CMK (cell line): ENCODE measurements around the gene TXNDC16.
"Not testable (repeated sequence)": the region's sequence is repeated elsewhere in the genome, so short reads cannot be mapped to it uniquely, and the experiment has no call there.

Source experiments
- DNase-seq: peaks from one replicate; pipeline ENCODE4 v3.0.0-alpha.2; 2010; ENCODE audit warnings: low read depth

TXNDC16 gene

GRCh38 chr14:52552063-52552988, at the start of gene TXNDC16, which contains the start of gene GPR137C:
TSS of gene TXNDC16 (minus strand) at chr14:52552505. CDS start at chr14:52543557, 8,948 bp downstream.
TSS of gene GPR137C (plus strand) at chr14:52552836. CDS start at chr14:52553148, 312 bp downstream.
- peak; percentile 92 for DNase-seq

- DNase-seq, result no peak
These were observed 47.7 kb upstream of the TXNDC16 start for GRCh38 chr14:52599974-52600373.

GRCh38 chr14:52598568-52598967, 46.3 kb upstream of the TXNDC16 start:
- no peak for DNase-seq

- no peak for DNase-seq
These were observed 44.6 kb upstream of the TXNDC16 start for GRCh38 chr14:52596861-52597260.

- no peak for DNase-seq
These were observed 44.0 kb upstream of the TXNDC16 start for GRCh38 chr14:52596320-52596719.

GRCh38 chr14:52590318-52590717, 38.0 kb upstream of the TXNDC16 start:
- no peak for DNase-seq

- DNase-seq, result no peak
These were observed 37.3 kb upstream of the TXNDC16 start for GRCh38 chr14:52589646-52590045.

GRCh38 chr14:52583544-52583943, 31.2 kb upstream of the TXNDC16 start:
- DNase-seq, result no peak

- DNase-seq, result no peak
These were observed 23.6 kb upstream of the TXNDC16 start for GRCh38 chr14:52575858-52576257.

- DNase-seq, result not testable (repeated sequence)
These were observed 16.1 kb upstream of the TXNDC16 start for GRCh38 chr14:52568454-52568853.

- DNase-seq, result no peak
These were observed 10.8 kb upstream of the TXNDC16 start for GRCh38 chr14:52563120-52563519.

- no peak for DNase-seq
These were observed 6.4 kb upstream of the TXNDC16 start for GRCh38 chr14:52558688-52559087.

- no peak for DNase-seq
These were observed 1.6 kb upstream of the TXNDC16 start for GRCh38 chr14:52553671-52554575.

GRCh38 chr14:52553002-52553670, 831 bp upstream of the TXNDC16 start:
- no peak for DNase-seq

GRCh38 chr14:52551696-52552062, 626 bp downstream of the TXNDC16 start:
- no peak for DNase-seq

- no peak for DNase-seq
These were observed 1.1 kb downstream of the TXNDC16 start for GRCh38 chr14:52551205-52551604.

GRCh38 chr14:52550661-52551060, 1.6 kb downstream of the TXNDC16 start:
- no peak for DNase-seq

- DNase-seq, result no peak
These were observed 4.8 kb downstream of the TXNDC16 start for GRCh38 chr14:52547526-52547925.

- DNase-seq, result no peak
These were observed 5.3 kb downstream of the TXNDC16 start for GRCh38 chr14:52547027-52547426.

- no peak for DNase-seq
These were observed 6.0 kb downstream of the TXNDC16 start for GRCh38 chr14:52546318-52546670.

GRCh38 chr14:52545584-52546317, 6.6 kb downstream of the TXNDC16 start:
- no peak for DNase-seq
